ENCODE data around the gene ISLR2. TPM values are rescaled to one million over a fixed set of nuclear protein-coding genes. Genes with fewer than 3 reads are reported as not detected.

Gene ISLR2
- total RNA-seq, 1 donor from 2014 or later = 9.6 TPM

GRCh38 chr15:74171965-74172541, 41.7 kb downstream of the ISLR2 start:
- TF ChIP-seq CTCF (conservative IDR thresholded peaks at IDR 0.05) = no peak
- peak overlapping the region; percentile 84 for H3K27ac Mint-ChIP-seq (ENCODE audit: unreplicated experiment)
- H3K27me3 Mint-ChIP-seq (ENCODE audit: low read depth) = peaks cover 33% of the 10 kb centered on the region
- peak overlapping the region; percentile 69 for H3K4me3 Mint-ChIP-seq
- no peak for DNase-seq (ENCODE audit: low read depth, low spot score)
- peaks cover 4% of the 10 kb centered on the region for H3K36me3 Mint-ChIP-seq (ENCODE audit: low read depth)
- H3K9me3 Mint-ChIP-seq = no peaks in the 10 kb centered on the region
- H3K4me1 Mint-ChIP-seq = peaks cover 73% of the 10 kb centered on the region

DNA sequence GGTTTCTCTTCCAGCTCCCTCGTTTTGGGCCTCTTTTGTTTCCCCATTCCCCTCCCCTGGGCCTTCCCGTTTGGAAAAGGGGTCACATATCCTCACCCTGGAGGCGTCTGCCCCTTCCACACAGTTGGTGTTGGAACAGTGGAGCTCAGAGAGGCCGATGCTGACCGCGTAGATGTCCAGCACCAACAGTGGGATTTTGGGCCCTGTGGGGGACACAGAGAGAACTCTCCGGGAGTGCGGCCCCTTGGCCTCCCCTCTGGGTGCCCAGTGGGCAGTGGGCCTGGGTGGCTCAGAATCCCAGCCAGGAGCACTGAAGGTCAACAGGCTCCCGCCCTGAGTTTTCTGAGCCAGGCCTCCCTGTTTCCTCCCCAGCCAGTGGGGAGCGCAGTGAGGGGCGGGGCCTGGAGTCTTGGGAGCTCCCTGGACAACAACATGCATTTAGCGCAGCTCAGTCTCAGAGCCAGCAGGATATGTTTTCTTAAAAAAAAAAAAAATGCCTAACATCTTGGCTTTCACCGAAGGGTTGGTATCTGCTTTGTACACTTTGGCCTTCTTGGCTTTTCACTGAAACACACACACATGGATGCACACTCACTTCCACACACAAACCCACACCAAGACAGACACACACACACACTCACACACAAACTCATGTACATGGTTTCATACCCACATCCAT, 42.5 kb downstream of the ISLR2 start:
- H3K36me3 Mint-ChIP-seq (ENCODE audit: low read depth) = peaks cover 4% of the 10 kb centered on the region
- H3K4me3 Mint-ChIP-seq = peak overlapping the region; percentile 69
- H3K9me3 Mint-ChIP-seq = no peaks in the 10 kb centered on the region
- TF ChIP-seq CTCF (conservative IDR thresholded peaks at IDR 0.05) = no peak
- H3K4me1 Mint-ChIP-seq = peaks cover 77% of the 10 kb centered on the region
- peaks cover 33% of the 10 kb centered on the region for H3K27me3 Mint-ChIP-seq (ENCODE audit: low read depth)
- H3K27ac Mint-ChIP-seq (ENCODE audit: unreplicated experiment) = peak overlapping the region; percentile 84
- no peak for DNase-seq (ENCODE audit: low read depth, low spot score)

DNA sequence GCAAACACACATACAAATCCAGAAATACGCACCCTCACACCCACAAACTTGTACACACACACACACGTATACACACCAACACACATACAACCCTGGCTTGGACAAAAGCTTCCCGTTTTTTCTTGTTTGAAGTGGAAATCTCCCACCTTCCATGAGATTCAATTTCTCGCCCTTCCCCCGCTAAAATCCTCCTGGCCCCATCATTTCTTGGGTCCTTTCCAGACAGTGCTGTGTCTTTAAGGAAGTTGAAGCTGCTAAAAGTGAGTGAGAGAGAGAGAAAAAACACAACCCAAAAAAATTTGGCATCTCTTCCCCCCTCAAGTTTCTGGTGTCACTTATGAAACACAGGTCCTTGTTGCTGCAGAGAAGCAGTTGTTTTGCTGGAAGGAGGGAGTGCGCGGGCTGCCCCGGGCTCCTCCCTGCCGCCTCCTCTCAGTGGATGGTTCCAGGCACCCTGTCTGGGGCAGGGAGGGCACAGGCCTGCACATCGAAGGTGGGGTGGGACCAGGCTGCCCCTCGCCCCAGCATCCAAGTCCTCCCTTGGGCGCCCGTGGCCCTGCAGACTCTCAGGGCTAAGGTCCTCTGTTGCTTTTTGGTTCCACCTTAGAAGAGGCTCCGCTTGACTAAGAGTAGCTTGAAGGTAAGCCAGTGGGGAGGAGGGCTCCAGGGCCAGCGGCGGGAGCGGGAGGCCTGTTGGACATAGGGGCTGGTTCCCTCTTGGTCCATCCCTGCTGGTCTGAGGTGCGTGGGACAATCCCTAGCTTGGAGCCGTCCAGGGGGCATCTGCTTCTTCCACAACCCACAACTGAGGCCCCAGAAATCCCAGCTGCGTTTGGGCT, 43.2 kb downstream of the ISLR2 start, which contains the start of gene ISLR:
Gene ISLR (plus strand): TSS at position 331 of the 839 bp plus-strand sequence. CDS start 1,149 bp downstream, outside the sequence.
- Mint-ChIP-seq H3K27ac (ENCODE audit: unreplicated experiment) (peak within 1 kb of the TSS; percentile 84), H3K27me3 (ENCODE audit: low read depth) (peaks cover 33% of the 10 kb centered on the region), H3K4me3 (peak within 1 kb of the TSS; percentile 79), H3K4me1 (peaks cover 77% of the 10 kb centered on the region), H3K36me3 (ENCODE audit: low read depth) (peaks cover 4% of the 10 kb centered on the region), H3K9me3 (no peaks in the 10 kb centered on the region)
- TF ChIP-seq CTCF (conservative IDR thresholded peaks at IDR 0.05) = no peak
- DNase-seq (ENCODE audit: low read depth, low spot score) = no peak

DNA sequence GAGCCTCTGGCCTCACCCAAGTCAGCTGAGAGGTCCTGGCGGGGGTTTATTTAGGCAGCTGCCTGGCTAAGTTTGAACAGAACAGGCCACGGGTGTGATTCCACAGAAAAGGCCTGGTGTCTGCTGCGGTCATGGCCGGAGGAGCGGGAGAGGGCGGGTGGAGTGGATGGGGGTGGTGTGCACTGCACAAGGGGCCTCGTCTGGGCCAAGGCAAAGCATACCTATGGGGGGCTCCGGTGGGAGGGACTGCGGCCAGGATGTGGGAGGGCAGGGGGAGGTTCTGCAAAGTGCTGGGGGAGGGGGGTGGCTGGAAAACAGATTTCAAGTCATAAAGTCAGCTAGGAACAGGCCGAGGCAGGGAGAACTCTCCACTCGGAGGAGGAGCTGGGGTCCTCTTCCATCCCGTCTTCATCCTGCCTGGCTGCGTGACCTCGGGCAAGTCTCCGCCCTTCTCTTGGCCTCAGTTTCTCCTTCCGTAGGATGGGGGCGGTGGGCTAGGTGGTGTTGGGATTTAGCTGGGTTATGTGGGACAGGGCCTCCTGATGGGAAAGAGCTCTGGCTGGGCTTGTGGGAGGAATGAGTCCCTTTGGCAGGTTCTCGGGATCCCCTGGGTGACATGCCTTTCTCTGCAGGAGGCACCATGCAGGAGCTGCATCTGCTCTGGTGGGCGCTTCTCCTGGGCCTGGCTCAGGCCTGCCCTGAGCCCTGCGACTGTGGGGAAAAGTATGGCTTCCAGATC, 44.0 kb downstream of the ISLR2 start:
- peaks cover 4% of the 10 kb centered on the region for H3K36me3 Mint-ChIP-seq (ENCODE audit: low read depth)
- TF ChIP-seq CTCF (conservative IDR thresholded peaks at IDR 0.05) = no peak
- H3K27ac Mint-ChIP-seq (ENCODE audit: unreplicated experiment) = no peak overlapping the region

DNA sequence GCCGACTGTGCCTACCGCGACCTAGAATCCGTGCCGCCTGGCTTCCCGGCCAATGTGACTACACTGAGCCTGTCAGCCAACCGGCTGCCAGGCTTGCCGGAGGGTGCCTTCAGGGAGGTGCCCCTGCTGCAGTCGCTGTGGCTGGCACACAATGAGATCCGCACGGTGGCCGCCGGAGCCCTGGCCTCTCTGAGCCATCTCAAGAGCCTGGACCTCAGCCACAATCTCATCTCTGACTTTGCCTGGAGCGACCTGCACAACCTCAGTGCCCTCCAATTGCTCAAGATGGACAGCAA, 44.5 kb downstream of the ISLR2 start:
- Mint-ChIP-seq H3K27me3 (ENCODE audit: low read depth) (peaks cover 23% of the 10 kb centered on the region), H3K4me1 (peaks cover 74% of the 10 kb centered on the region), H3K9me3 (no peaks in the 10 kb centered on the region)

More for the DNA sequence above, 44.0 kb downstream of the ISLR2 start:
- peaks cover 26% of the 10 kb centered on the region for H3K27me3 Mint-ChIP-seq (ENCODE audit: low read depth)
- no peaks in the 10 kb centered on the region for H3K9me3 Mint-ChIP-seq
- peak overlapping the region; percentile 79 for H3K4me3 Mint-ChIP-seq
- no peak for DNase-seq (ENCODE audit: low read depth, low spot score)
- peaks cover 76% of the 10 kb centered on the region for H3K4me1 Mint-ChIP-seq

More for the DNA sequence above, 44.5 kb downstream of the ISLR2 start:
- DNase-seq (ENCODE audit: low read depth, low spot score) = no peak
- TF ChIP-seq CTCF (conservative IDR thresholded peaks at IDR 0.05) = no peak
- Mint-ChIP-seq H3K27ac (ENCODE audit: unreplicated experiment) (no peak overlapping the region), H3K36me3 (ENCODE audit: low read depth) (peaks cover 4% of the 10 kb centered on the region), H3K4me3 (peak overlapping the region; percentile 79)
